Prostate gland (tissue), 2 donors: ENCODE results near the gene NUBP1.

Experiments used
- POLR2A ChIP-seq: fragments of 450-650 bp; IDR thresholded peaks from one replicate; pipeline ENCODE4 v1.6.1; 2016; ENCODE audit warnings: antibody characterized with exemption, mild to moderate bottlenecking
- POLR2AphosphoS5 ChIP-seq: sonication (generic); formaldehyde crosslinking; IDR thresholded peaks from one replicate; pipeline ENCODE4 v1.6.1; 2017; ENCODE audit warnings: antibody characterized with exemption
- TF ChIP-seq, protein P1 (sequence below), 4 experiments: fragments of 200-600 bp in 2 of 4; fragments of 450-650 bp in 2 of 4; sonication (generic) in 2 of 4; IDR thresholded peaks; 1 replicate in 3 of 4; 2 replicates in 1 of 4; pipeline ENCODE4 v1.5.1; 2016 to 2019; ENCODE audit warnings: antibody characterized with exemption in 4 of 4, mild to moderate bottlenecking in 2 of 4, moderate library complexity in 2 of 4

DNA sequence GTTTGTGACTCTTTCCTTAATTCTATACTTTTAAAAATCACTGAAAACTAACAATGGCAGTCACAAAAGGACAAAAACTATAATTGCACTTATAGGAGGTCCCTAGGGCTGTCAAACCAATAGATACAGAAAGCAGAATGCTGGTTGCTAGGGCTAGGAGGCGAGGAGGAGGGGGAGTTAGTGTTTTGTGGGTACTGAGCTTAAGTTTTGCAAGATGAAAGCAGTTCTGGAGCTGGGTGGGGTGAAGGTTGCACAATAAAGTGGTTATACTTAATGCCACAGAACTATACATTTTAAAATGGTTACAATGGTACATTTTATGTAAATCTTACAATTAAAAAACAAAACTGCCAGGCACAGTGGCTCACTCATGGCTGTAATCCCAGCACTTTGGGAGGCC is 27.3 kb downstream of the NUBP1 start:
- TF ChIP-seq, protein P1, sequence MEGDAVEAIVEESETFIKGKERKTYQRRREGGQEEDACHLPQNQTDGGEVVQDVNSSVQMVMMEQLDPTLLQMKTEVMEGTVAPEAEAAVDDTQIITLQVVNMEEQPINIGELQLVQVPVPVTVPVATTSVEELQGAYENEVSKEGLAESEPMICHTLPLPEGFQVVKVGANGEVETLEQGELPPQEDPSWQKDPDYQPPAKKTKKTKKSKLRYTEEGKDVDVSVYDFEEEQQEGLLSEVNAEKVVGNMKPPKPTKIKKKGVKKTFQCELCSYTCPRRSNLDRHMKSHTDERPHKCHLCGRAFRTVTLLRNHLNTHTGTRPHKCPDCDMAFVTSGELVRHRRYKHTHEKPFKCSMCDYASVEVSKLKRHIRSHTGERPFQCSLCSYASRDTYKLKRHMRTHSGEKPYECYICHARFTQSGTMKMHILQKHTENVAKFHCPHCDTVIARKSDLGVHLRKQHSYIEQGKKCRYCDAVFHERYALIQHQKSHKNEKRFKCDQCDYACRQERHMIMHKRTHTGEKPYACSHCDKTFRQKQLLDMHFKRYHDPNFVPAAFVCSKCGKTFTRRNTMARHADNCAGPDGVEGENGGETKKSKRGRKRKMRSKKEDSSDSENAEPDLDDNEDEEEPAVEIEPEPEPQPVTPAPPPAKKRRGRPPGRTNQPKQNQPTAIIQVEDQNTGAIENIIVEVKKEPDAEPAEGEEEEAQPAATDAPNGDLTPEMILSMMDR (IDR thresholded peaks at IDR 0.05) = no peak
- TF ChIP-seq POLR2AphosphoS5 (no peak), POLR2A (no peak)
